ENCODE data around the gene KIAA1671.

GRCh38 chr22:24944217-24944937, 8.1 kb upstream of the KIAA1671 start:
- TF ChIP-seq POLR2A (IDR thresholded peaks at IDR 0.05): no peak
- no peak for TF ChIP-seq CTCF (IDR thresholded peaks at IDR 0.05)
- no peak for TF ChIP-seq POLR2AphosphoS5 (IDR thresholded peaks at IDR 0.05)
